ENCODE data around the gene GCN1. TPM values are rescaled to one million over a fixed set of nuclear protein-coding genes. Genes with fewer than 3 reads are reported as not detected.
A peak's percentile ranks its signal among the peaks of the same experiment; 100 is the strongest.
"Not testable (repeated sequence)": the region's sequence is repeated elsewhere in the genome, so short reads cannot be mapped to it uniquely, and the experiment has no call there.

Gene GCN1
- total RNA-seq, 2 experiments from 2014 or later, result 126 to 151 TPM

- not testable (repeated sequence) for H3K27ac Mint-ChIP-seq; H3K36me3 Mint-ChIP-seq; ATAC-seq; H3K4me3 Mint-ChIP-seq; H3K27me3 Mint-ChIP-seq; H3K9me3 Mint-ChIP-seq (ENCODE audit: low read depth); DNase-seq
- CTCF ChIA-PET, result interaction anchor here (3.7 to 5.1 kb wide), 3 partner anchors 8 to 29 kb away, joined by 14 to 34 read pairs (median 31); partner anchors contain the start of gene PXN
- peaks cover 57% of the 10 kb centered on the region for H3K4me1 Mint-ChIP-seq
Observed at GRCh38 chr12:120236809-120237208, 42.3 kb upstream of the GCN1 start.

GRCh38 chr12:120235369-120236323 is 41.1 kb upstream of the GCN1 start:
- CTCF ChIA-PET, result interaction anchor here (1.6 to 5.1 kb wide), 5 partner anchors 7 to 30 kb away, joined by 9 to 34 read pairs (median 14); partner anchors contain the start of gene PXN
- Mint-ChIP-seq H3K36me3 (peaks cover 3% of the 10 kb centered on the region), H3K27ac (no peak overlapping the region), H3K27me3 (no peaks in the 10 kb centered on the region), H3K4me1 (peaks cover 63% of the 10 kb centered on the region), H3K9me3 (ENCODE audit: low read depth) (no peaks in the 10 kb centered on the region), H3K4me3 (no peak overlapping the region)
- ATAC-seq (no peak), DNase-seq (no peak)

- peaks cover 67% of the 10 kb centered on the region for H3K4me1 Mint-ChIP-seq
- H3K27me3 Mint-ChIP-seq, result no peaks in the 10 kb centered on the region
- ATAC-seq (no peak), DNase-seq (no peak)
- H3K4me3 Mint-ChIP-seq, result no peak overlapping the region
- H3K9me3 Mint-ChIP-seq (ENCODE audit: low read depth), result no peaks in the 10 kb centered on the region
- H3K36me3 Mint-ChIP-seq, result peaks cover 3% of the 10 kb centered on the region
- H3K27ac Mint-ChIP-seq, result no peak overlapping the region
- CTCF ChIA-PET, result interaction anchor here (1.6 to 3.7 kb wide), 3 partner anchors 15 to 31 kb away, joined by 9 to 14 read pairs (median 11); partner anchors contain the start of gene PXN
Observed at GRCh38 chr12:120234643-120235368, 40.3 kb upstream of the GCN1 start.

GRCh38 chr12:120231316-120232011 is 36.9 kb upstream of the GCN1 start:
- Mint-ChIP-seq H3K9me3 (ENCODE audit: low read depth) (no peaks in the 10 kb centered on the region), H3K4me1 (peaks cover 85% of the 10 kb centered on the region), H3K36me3 (peaks cover 6% of the 10 kb centered on the region), H3K4me3 (peak overlapping the region; percentile 51), H3K27me3 (no peaks in the 10 kb centered on the region), H3K27ac (peak overlapping the region; percentile 90)
- DNase-seq (peak; percentile 88), ATAC-seq (peak; percentile 82)
- CTCF ChIA-PET, result interaction anchor here (0.5 to 15.1 kb wide), 10 partner anchors 9 to 1316 kb away, joined by 3 to 768 read pairs (median 6); partner anchors contain the start of genes PXN, RPLP0 and SIRT4

DNA sequence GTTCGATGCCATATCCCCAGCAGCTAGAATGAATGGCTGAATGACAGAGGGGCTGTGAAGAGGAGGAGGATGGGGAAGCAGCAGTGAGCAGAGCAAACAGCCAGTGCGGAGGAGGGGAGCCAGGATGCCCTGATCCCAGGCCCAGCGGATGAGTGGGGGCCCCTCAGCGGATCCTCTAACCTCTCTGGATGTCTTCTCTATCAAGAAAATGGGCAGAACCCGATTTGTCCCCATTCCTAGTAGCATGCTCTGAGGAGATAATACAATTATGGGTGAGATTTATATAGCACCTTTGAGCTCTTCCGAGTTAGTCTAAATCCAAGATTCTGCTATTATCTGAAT is 36.4 kb upstream of the GCN1 start:
- no peaks in the 10 kb centered on the region for H3K27me3 Mint-ChIP-seq
- H3K36me3 Mint-ChIP-seq, result peaks cover 6% of the 10 kb centered on the region
- H3K27ac Mint-ChIP-seq, result peak overlapping the region; percentile 90
- ATAC-seq, result no peak
- H3K4me3 Mint-ChIP-seq, result peak overlapping the region; percentile 51
- peaks cover 87% of the 10 kb centered on the region for H3K4me1 Mint-ChIP-seq
- no peak for DNase-seq
- H3K9me3 Mint-ChIP-seq (ENCODE audit: low read depth), result no peaks in the 10 kb centered on the region
- CTCF ChIA-PET, result interaction anchor here (0.5 to 15.1 kb wide), 9 partner anchors 12 to 1316 kb away, joined by 3 to 768 read pairs (median 6); partner anchors contain the start of genes PXN, RPLP0 and SIRT4

GRCh38 chr12:120230326-120230973 is 35.9 kb upstream of the GCN1 start:
- H3K4me1 Mint-ChIP-seq, result peaks cover 87% of the 10 kb centered on the region
- CTCF ChIA-PET, result interaction anchor here (0.6 to 15.1 kb wide), 9 partner anchors 13 to 83 kb away, joined by 3 to 768 read pairs (median 6); partner anchors contain the start of genes PXN, RNU4-2, RPLP0 and SIRT4
- H3K9me3 Mint-ChIP-seq (ENCODE audit: low read depth), result no peaks in the 10 kb centered on the region
- H3K27ac Mint-ChIP-seq, result peak overlapping the region; percentile 90
- no peak for DNase-seq
- no peaks in the 10 kb centered on the region for H3K27me3 Mint-ChIP-seq
- no peak for ATAC-seq
- H3K4me3 Mint-ChIP-seq, result peak overlapping the region; percentile 51
- peaks cover 6% of the 10 kb centered on the region for H3K36me3 Mint-ChIP-seq

DNA sequence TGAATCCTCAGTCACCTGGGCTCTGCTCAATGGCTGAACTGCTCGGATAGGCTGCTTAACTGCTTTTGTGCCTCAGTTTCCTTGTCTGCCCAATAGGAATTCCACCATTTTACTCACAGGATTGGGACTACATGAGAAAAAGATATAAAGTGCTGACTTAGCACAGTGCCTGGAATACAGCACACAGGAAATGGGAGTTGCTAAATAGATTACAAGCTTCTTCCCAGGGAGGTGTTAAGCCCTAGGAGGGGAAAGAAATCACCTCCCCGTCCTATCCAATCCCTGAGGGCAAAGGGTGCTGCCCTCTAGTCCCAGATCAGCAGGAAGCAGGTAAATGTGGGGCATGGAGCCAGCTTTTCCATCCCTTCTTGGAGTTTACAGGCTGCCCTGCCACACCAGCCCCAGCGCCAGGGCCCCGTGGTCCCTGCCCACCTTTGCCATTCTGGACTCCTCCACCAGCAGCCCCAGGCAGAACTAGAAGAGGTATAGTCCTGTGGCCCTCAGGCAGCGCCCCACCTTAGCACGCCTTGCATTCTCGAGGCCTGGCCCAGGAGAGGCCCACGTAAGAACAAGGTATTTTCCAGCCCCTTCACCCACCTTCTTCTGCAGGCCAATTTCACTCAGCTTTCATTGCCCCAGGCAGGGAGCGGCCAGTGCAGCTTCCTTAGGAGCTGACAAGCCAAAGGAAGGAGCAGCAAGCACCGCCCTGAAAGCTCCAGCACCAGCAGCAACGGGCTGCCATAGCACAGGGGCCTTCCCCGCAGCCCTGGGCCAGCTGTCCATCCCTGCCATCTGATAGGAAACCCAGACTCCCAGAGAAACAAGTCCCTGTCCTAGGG is 35.2 kb upstream of the GCN1 start:
- no peaks in the 10 kb centered on the region for H3K27me3 Mint-ChIP-seq

DNA sequence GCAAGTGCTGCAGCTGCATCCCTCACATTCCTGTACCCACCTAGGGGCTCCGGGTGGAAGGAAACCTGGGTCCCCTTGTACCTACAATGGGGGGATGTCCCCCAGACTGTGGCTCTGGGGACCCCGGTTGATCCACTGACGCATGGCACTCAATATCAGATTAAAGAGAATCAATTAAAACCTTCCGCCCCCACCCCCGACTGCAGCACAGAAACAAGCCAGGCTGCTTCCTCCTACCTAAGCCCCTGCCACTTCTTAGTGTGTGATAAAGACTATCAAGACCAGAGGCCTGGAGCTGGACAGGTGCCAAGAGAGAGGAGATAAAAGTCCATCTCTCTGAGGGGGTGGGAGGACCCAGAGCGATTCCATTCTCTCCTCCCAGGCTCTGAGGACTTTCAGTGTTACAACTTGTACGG is 34.6 kb upstream of the GCN1 start:
- CTCF ChIA-PET, result interaction anchor here (0.9 to 15.1 kb wide), 16 partner anchors 9 to 142 kb away, joined by 3 to 768 read pairs (median 6); partner anchors contain the start of genes PXN, RNU4-2, RPLP0 and SIRT4
- H3K4me3 Mint-ChIP-seq, result no peak overlapping the region

More for the DNA sequence above, 35.2 kb upstream of the GCN1 start:
- DNase-seq, result no peak
- CTCF ChIA-PET, result interaction anchor here (0.6 to 15.1 kb wide), 9 partner anchors 9 to 73 kb away, joined by 3 to 768 read pairs (median 7); partner anchors contain the start of genes PXN, RNU4-2, RPLP0 and SIRT4
- no peak for ATAC-seq
- Mint-ChIP-seq H3K36me3 (peaks cover 6% of the 10 kb centered on the region), H3K4me3 (no peak overlapping the region), H3K9me3 (ENCODE audit: low read depth) (no peaks in the 10 kb centered on the region), H3K4me1 (peaks cover 87% of the 10 kb centered on the region), H3K27ac (peak overlapping the region; percentile 90)

DNA sequence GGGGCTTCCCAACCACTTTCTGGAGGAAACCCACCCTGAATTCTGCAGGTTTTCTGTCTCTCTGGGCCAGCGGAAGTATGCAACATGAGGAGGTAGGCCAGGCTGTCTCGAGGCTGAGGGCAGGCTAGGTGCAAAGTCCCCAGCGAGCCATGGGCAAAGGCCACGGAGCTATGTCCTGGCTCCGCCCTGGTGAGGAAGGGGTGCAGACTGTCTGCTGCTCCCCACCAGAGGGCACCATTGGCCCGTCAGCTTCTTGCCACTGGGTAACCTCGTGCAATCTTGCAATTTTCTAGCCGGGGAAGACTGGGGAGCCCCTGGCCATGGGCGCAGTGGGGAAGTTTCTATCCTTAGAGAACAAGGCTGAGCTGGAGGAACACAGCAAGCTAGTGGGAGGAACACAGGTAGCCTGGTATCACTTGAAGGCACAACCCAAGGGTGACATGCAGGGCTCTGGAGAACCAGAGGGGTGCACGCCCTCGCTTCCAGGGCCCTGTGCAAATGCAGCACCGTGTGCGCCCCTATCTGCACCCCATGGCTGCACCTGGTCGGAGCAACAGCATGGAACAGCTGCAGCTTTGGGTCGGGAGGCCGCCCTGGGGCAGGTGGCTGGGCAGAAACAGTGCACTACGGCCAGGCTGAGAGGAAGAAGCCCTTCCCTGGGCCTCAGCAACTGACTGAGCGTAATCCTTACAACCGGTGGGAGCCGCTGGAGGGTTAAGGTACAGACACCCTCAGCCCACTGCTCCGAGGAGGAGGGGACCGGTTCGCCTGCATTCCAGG is 34.0 kb upstream of the GCN1 start:
- peak; percentile 84 for ATAC-seq
- no peak overlapping the region for H3K4me3 Mint-ChIP-seq
- H3K27me3 Mint-ChIP-seq, result no peaks in the 10 kb centered on the region
- no peaks in the 10 kb centered on the region for H3K9me3 Mint-ChIP-seq (ENCODE audit: low read depth)
- H3K36me3 Mint-ChIP-seq, result peaks cover 6% of the 10 kb centered on the region
- peaks cover 78% of the 10 kb centered on the region for H3K4me1 Mint-ChIP-seq
- H3K27ac Mint-ChIP-seq, result peak overlapping the region; percentile 74
- CTCF ChIA-PET, result interaction anchor here (0.6 to 15.1 kb wide), 29 partner anchors 10 to 192 kb away, joined by 3 to 768 read pairs (median 4); partner anchors contain the start of genes PXN, RAB35, RNU4-1 and RNU4-2
- DNase-seq, result peak; percentile 93

More for the DNA sequence above, 34.6 kb upstream of the GCN1 start:
- Mint-ChIP-seq H3K36me3 (peaks cover 6% of the 10 kb centered on the region), H3K27ac (no peak overlapping the region), H3K4me1 (peaks cover 81% of the 10 kb centered on the region), H3K9me3 (ENCODE audit: low read depth) (no peaks in the 10 kb centered on the region), H3K27me3 (no peaks in the 10 kb centered on the region)
- ATAC-seq, result no peak
- DNase-seq, result no peak

- H3K4me1 Mint-ChIP-seq, result peaks cover 74% of the 10 kb centered on the region
- H3K36me3 Mint-ChIP-seq, result peaks cover 6% of the 10 kb centered on the region
- peak overlapping the region; percentile 74 for H3K27ac Mint-ChIP-seq
- no peaks in the 10 kb centered on the region for H3K9me3 Mint-ChIP-seq (ENCODE audit: low read depth)
- no peak overlapping the region for H3K4me3 Mint-ChIP-seq
- CTCF ChIA-PET, result interaction anchor here (0.6 to 15.1 kb wide), 30 partner anchors 9 to 192 kb away, joined by 3 to 768 read pairs (median 4); partner anchors contain the start of genes PXN, RAB35, RNU4-1 and RNU4-2
- no peak for DNase-seq
- H3K27me3 Mint-ChIP-seq, result no peaks in the 10 kb centered on the region
- ATAC-seq, result no peak
Observed at GRCh38 chr12:120228041-120228290, 33.5 kb upstream of the GCN1 start.
